Lower lobe of right lung (tissue), 2 donors: Measurements from ENCODE around the gene KASH5. TPM values are rescaled to one million over a fixed set of nuclear protein-coding genes. Genes with fewer than 3 reads are reported as not detected.

ENCODE experiments used
- ATAC-seq, 2 donors: fragments of 200-7000 bp; cut with Tn5 transposase; one replicate each; pipeline ENCODE4 v1.9.1; 2020 to 2022; ENCODE audit warnings: mild to moderate bottlenecking in 2 of 2, moderate library complexity in 2 of 2
- DNase-seq: peaks from one replicate; pipeline ENCODE4 v3.0.0-alpha.2; 2020
- H3K27ac ChIP-seq: fragments of 200-600 bp; one replicate; pipeline ENCODE4 v1.8.0; 2022
- H3K27me3 ChIP-seq: fragments of 200-600 bp; one replicate; pipeline ENCODE4 v1.8.0; 2022; ENCODE audit warnings: low read depth
- H3K36me3 ChIP-seq: fragments of 200-600 bp; one replicate; pipeline ENCODE4 v1.8.0; 2022; ENCODE audit warnings: mild to moderate bottlenecking
- H3K4me1 ChIP-seq: fragments of 200-600 bp; one replicate; pipeline ENCODE4 v1.8.0; 2022
- H3K4me3 ChIP-seq: fragments of 200-600 bp; one replicate; pipeline ENCODE4 v1.8.0; 2022; ENCODE audit warnings: mild to moderate bottlenecking
- H3K9me3 ChIP-seq: fragments of 200-600 bp; one replicate; pipeline ENCODE4 v1.8.0; 2022
- intact Hi-C: fragments of 100-400 bp; cut with DNase I; formaldehyde crosslinking; loops from one replicate; pipeline ENCODE4 v1.11.0; 2022
- total RNA-seq: library from RNA; stranded (reverse); fragmentation: NEBNext Ultra II Directional; extraction: Animal tissue kit (Norgen Biotek cat#: 25700); gene quantifications from one replicate; pipeline ENCODE4 v1.2.1, GENCODE V29; 2021
- TF ChIP-seq, protein P1 (sequence below): fragments of 200-600 bp; IDR thresholded peaks from one replicate; pipeline ENCODE4 v1.8.0; 2022; ENCODE audit warnings: antibody characterized with exemption, mild to moderate bottlenecking
- donor health status: DM: no; HTN: yes; CAD: no; lungs with severe emphysema.

The KASH5 gene
- total RNA-seq, 1 donor from 2014 or later = 3.1 TPM

DNA sequence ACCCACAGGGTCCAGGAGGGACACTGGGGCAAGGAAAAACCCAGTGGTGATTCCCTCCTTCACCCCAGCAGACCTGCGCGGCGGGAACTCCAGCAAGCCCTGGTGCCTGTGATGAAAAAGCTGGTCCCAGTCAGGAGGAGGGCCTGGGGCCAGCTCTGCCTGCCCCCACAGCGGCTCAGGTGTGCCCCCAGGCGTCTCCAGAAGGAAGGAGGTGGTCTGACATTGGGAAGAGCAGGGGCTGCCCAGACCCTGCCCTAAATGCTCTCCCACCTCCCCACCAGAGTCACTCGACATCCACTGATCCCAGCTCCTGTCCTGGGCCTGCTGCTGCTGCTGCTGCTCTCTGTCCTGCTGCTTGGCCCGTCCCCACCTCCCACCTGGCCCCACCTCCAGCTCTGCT, 29.0 kb downstream of the KASH5 start:
- Histone ChIP-seq H3K9me3 (no peaks in the 10 kb centered on the region), H3K36me3 (no peaks in the 10 kb centered on the region), H3K4me1 (peaks cover 13% of the 10 kb centered on the region), H3K27me3 (peaks cover 45% of the 10 kb centered on the region), H3K27ac (no peak overlapping the region), H3K4me3 (no peak overlapping the region)
- intact Hi-C loops = no loop called here
- DNase-seq (no peak), ATAC-seq (no peak)
- TF ChIP-seq, protein P1, sequence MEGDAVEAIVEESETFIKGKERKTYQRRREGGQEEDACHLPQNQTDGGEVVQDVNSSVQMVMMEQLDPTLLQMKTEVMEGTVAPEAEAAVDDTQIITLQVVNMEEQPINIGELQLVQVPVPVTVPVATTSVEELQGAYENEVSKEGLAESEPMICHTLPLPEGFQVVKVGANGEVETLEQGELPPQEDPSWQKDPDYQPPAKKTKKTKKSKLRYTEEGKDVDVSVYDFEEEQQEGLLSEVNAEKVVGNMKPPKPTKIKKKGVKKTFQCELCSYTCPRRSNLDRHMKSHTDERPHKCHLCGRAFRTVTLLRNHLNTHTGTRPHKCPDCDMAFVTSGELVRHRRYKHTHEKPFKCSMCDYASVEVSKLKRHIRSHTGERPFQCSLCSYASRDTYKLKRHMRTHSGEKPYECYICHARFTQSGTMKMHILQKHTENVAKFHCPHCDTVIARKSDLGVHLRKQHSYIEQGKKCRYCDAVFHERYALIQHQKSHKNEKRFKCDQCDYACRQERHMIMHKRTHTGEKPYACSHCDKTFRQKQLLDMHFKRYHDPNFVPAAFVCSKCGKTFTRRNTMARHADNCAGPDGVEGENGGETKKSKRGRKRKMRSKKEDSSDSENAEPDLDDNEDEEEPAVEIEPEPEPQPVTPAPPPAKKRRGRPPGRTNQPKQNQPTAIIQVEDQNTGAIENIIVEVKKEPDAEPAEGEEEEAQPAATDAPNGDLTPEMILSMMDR = no peak

DNA sequence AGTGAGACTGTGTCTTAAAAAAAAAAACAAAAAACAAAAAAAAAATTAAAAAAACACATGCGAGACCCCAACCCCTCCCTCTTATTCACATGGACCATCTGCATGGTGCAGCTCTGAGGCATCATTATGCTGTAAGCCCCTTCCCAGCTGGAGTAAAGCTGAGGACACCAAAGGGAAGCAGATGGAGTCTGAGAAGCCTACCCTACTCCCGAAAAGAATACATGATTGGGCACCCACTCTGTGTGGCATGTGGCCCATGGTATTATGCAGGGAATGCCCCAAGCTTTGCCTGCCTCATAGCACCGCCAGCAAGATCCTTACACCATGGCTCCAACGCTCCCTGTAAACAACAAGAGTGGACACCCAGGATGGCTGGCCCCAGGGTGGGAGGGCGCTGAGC, 30.5 kb downstream of the KASH5 start:
- Histone ChIP-seq H3K36me3 (no peaks in the 10 kb centered on the region), H3K27me3 (peaks cover 59% of the 10 kb centered on the region)
- intact Hi-C loops = no loop called here

GRCh38 chr19:49419173-49419572, 31.1 kb downstream of the KASH5 start:
- ATAC-seq = no peak
- Histone ChIP-seq H3K36me3 (no peaks in the 10 kb centered on the region), H3K9me3 (no peaks in the 10 kb centered on the region), H3K4me1 (peaks cover 27% of the 10 kb centered on the region), H3K27me3 (peaks cover 66% of the 10 kb centered on the region), H3K27ac (no peak overlapping the region), H3K4me3 (no peak overlapping the region)
- DNase-seq = no peak
- TF ChIP-seq, protein P1 = no peak
- intact Hi-C loops = no loop called here

More for the DNA sequence above, 30.5 kb downstream of the KASH5 start:
- TF ChIP-seq, protein P1 = no peak
- Histone ChIP-seq H3K4me3 (no peak overlapping the region), H3K9me3 (no peaks in the 10 kb centered on the region), H3K27ac (no peak overlapping the region), H3K4me1 (peaks cover 27% of the 10 kb centered on the region)
- ATAC-seq (no peak), DNase-seq (no peak)

DNA sequence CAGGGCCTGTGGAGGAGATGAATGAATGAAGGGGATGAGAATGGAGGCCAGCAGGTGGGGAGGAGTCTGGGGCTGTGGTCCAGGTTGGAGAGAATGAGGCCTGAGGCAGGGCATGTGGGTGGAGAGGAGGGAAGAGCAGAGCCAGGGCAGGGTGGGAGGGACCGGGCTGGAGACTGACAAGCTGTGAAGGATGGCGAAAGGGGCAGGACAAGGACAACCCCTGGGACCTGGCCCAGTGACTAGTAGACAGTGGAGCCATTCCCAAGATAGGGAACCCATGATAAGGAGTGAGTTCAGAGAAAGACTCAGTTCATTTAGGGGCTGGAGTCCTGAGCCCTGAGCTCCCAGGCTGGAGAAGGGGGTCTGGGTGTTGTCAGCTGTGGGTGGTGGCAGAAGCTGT, 32.2 kb downstream of the KASH5 start:
- intact Hi-C loops = no loop called here
- Histone ChIP-seq H3K36me3 (no peaks in the 10 kb centered on the region), H3K4me1 (peaks cover 27% of the 10 kb centered on the region), H3K9me3 (no peaks in the 10 kb centered on the region), H3K27me3 (peaks cover 70% of the 10 kb centered on the region), H3K4me3 (no peak overlapping the region), H3K27ac (no peak overlapping the region)
- no peak for ATAC-seq
- TF ChIP-seq, protein P1 = no peak
- no peak for DNase-seq

- no peaks in the 10 kb centered on the region for H3K36me3 ChIP-seq
- ATAC-seq (peak; percentile 67 to 86), DNase-seq (peak; percentile 77)
- TF ChIP-seq, protein P1 = no peak
- no peak overlapping the region for H3K27ac ChIP-seq
- H3K9me3 ChIP-seq = no peaks in the 10 kb centered on the region
- H3K27me3 ChIP-seq = peaks cover 78% of the 10 kb centered on the region
- peaks cover 27% of the 10 kb centered on the region for H3K4me1 ChIP-seq
- intact Hi-C loops = no loop called here
- peak overlapping the region; percentile 41 for H3K4me3 ChIP-seq
Measured at GRCh38 chr19:49421039-49421877, 33.2 kb downstream of the KASH5 start.
